GM12872 (cell line): ENCODE data around the gene NRG3.

Source experiments
- TF ChIP-seq, protein P1 (sequence below): IDR thresholded peaks from 3 replicates; pipeline ENCODE4 v1.5.1; 2011; ENCODE audit warnings: low read depth, mild to moderate bottlenecking, low read length, moderate library complexity; ENCODE audit not compliant: insufficient read depth

The NRG3 gene

DNA sequence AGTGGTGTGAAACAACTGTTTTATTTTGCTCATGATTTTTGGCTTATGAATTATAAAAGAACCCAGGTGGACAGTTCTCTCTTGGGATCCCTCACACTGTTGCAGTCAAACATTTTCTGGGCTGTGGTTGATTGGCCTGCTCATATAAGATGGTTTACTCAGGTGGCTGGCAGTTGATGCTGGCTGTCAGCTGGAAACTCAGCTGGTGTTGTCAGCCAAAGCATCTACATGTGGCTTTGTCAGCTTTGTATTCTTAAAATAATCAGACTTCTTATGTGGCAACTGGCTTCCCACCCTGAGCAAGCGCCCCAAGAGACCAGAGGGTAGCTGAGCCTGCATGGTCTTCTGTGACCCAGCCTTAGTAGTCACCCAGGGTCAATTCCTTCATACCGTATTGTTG lies 534.7 kb downstream of the NRG3 start:
- TF ChIP-seq, protein P1, sequence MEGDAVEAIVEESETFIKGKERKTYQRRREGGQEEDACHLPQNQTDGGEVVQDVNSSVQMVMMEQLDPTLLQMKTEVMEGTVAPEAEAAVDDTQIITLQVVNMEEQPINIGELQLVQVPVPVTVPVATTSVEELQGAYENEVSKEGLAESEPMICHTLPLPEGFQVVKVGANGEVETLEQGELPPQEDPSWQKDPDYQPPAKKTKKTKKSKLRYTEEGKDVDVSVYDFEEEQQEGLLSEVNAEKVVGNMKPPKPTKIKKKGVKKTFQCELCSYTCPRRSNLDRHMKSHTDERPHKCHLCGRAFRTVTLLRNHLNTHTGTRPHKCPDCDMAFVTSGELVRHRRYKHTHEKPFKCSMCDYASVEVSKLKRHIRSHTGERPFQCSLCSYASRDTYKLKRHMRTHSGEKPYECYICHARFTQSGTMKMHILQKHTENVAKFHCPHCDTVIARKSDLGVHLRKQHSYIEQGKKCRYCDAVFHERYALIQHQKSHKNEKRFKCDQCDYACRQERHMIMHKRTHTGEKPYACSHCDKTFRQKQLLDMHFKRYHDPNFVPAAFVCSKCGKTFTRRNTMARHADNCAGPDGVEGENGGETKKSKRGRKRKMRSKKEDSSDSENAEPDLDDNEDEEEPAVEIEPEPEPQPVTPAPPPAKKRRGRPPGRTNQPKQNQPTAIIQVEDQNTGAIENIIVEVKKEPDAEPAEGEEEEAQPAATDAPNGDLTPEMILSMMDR: no peak

DNA sequence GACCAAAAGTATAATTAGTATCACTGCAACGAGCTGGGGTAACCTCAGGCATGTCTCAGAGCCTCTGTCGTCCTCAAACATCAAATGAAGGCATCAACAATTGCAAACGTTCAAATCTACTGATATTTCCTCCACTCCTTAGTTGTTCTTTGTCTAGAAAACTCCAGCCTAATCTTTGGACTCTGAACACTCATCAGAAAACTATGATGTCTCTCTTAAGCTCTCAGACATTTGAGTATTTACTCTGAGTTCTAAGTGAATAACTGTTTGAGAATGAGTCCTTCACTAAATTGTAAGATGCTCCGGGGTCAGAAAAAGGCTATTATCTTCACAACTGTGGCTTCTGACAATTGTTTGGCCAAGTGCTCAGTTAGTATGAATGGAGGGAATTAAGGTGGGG lies 536.4 kb downstream of the NRG3 start:
- TF ChIP-seq, protein P1: no peak

DNA sequence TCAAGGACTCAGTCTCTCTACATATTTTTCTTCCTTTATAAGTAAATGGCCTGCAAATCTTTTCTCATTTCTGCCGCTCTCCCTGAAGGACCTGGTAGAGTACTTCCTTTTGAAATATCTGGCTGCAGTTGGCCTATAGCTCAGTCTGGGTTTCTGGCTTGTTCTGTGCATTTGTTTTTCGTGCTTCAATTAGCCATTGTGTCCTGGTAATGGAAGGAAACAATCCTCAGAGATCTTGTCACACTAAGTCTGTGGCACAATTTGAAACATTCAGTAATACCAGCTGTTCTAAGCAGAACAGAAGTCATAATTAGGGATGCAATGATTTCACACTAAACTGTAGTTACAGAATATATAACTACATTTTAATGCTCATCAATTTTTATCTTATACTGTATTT lies 545.0 kb downstream of the NRG3 start:
- TF ChIP-seq, protein P1: no peak

DNA sequence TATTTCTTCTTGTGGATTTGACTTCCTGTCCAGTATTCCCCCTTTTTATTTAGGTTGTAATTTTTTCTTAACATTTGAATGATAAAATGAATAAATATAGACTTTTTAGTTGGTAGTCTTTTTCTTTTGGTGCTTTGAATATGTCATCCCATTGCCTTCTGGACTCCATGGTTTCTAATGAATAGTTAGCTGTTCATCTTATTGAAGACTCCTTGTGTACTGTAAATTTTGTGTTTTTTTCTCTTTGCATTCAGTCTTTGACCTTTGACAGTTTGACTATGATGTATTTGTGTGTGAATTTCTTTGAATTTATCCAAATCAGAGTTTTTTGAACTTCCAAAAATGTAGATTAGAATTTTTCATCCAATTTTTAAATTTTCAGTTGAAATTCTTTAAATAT lies 554.3 kb downstream of the NRG3 start:
- TF ChIP-seq, protein P1: no peak

DNA sequence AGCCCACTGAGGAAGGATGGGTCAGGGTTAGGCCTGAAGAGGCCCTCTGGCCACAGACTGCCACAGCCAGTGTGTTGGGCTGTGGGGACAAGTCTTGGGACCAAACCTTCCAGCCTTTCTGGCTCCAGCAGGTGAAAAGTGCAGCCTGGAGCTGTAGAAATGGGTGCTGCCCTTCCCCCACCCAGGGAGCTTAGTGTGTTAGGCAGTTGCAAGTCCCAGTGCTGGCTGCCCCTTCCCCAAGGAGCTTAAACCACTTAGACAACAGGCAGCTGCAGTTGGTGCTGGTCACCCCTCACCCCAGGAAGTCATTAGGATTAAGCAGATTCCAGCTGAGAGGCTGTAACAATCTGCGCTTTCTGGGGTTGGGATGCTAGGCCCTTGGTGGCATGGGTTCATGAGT lies 563.3 kb downstream of the NRG3 start:
- TF ChIP-seq, protein P1: no peak

DNA sequence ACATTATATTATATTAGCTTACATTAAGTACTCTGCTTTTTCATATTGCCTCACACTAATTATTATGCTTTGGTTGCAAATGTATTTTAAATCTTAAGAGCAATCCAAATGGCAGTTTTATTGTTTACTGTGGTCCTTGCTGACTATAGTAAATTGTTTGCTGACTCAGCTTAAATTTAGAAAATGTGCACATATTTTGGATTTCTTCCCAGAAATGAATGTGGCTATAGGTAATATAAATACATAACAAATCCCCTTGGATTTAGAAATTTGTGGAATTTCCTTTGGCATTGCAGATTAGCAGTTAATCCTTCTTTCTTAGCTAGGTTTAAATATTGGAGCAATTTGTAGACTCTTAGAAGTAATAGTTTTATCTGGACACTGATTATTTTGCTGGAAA lies 565.8 kb downstream of the NRG3 start:
- TF ChIP-seq, protein P1: no peak

DNA sequence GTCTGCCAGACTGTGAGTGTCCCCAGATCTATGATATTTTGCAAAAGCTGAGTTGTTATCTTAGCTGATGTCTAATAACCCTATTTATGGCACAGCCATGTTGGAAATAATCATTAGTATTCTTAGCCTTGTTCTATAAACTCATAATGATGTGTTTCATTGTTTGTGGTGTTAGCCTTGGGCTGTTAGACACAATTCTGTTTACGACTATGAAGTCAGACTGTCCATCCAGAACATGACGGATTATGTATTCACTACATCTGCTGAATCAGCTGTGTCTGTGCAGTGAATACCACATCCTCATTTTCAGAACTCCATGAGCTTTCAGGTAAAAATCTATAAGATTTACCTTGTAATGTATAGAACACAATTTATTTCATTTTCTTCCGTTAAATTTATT lies 577.1 kb downstream of the NRG3 start:
- TF ChIP-seq, protein P1: no peak

DNA sequence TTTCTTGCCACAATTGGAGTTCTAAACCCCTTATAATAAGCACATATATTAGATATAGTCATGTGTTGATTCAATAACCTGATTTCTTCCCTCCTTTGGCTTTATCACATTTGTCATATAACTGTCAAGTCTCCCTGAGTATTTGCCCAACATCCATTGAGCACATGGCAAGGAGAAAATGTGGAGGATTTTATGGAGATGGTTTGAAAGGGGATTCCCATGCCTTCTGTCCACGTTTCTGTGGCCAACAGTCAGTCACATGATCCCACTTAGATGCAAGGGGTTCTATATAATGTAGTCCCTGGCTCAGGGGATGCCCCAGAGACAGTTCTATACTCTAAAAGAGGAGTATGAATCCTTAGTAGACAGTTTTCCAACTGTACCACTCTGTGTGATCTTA lies 577.7 kb downstream of the NRG3 start:
- TF ChIP-seq, protein P1: no peak
